GM12878 (cell line): ENCODE results near the gene ZNF763. TPM values are rescaled to one million over a fixed set of nuclear protein-coding genes. Genes with fewer than 3 reads are reported as not detected.
A peak's percentile ranks its signal among the peaks of the same experiment; 100 is the strongest.

Experiments
- ATAC-seq: fragments of 200-7000 bp; cut with Tn5 transposase; 3 replicates; pipeline ENCODE4 v1.9.1; 2020; ENCODE audit warnings: mild to moderate bottlenecking, moderate library complexity
- BruUV-seq: library from RNA; stranded (reverse); fragments of 400-500 nt; replicated peaks from 2 replicates; lab custom pipeline; 2021; lab: Mats Ljungman, UMichigan
- CTCF ChIA-PET: fragments of 300-600 bp; sonication (Branson Sonifier 250); formaldehyde crosslinking; extraction: SDS; loops from one replicate; lab custom pipeline; 2021; ENCODE audit warnings: inconsistent platforms; lab: Yijun Ruan, JAX
- POLR2A ChIA-PET: fragments of 350-600 bp; formaldehyde crosslinking; extraction: SDS; loops from one replicate; lab custom pipeline; 2021; ENCODE audit warnings: inconsistent platforms; lab: Charles Lee
- RAD21 ChIA-PET: fragments of 300-600 bp; sonication (Branson Sonifier 250); formaldehyde crosslinking; loops from one replicate; lab custom pipeline; 2023; ENCODE audit warnings: antibody characterized with exemption; ENCODE audit not compliant: unreplicated experiment; lab: Charles Lee
- SMC1A ChIA-PET: fragments of 300-600 bp; sonication (Branson Sonifier 250); formaldehyde crosslinking; loops from one replicate; lab custom pipeline; 2023; ENCODE audit not compliant: unreplicated experiment, uncharacterized antibody; lab: Charles Lee
- DNase-seq: peaks from one replicate; pipeline ENCODE4 v3.0.0-alpha.2; 2011; ENCODE audit warnings: low read depth, low spot score
- FAIRE-seq: peaks from 3 replicates; lab custom pipeline; 2011; peaks lifted over from hg19 to GRCh38; lab: Jason Lieb, UNC
- H2AFZ ChIP-seq: 2 replicates; pipeline ENCODE4 v1.6.0; 2011; ENCODE audit warnings: low read depth, low read length, control low read depth; ENCODE audit not compliant: control insufficient read depth
- H3K27ac ChIP-seq: 2 replicates; pipeline ENCODE4 v1.5.1; 2011; ENCODE audit warnings: control low read depth; ENCODE audit not compliant: control insufficient read depth, insufficient read depth
- H3K27me3 ChIP-seq, 2 experiments: replicated peaks in 1 of 2; 2 replicates each; pipeline versions ENCODE4 v1.6.0 to v1.6.1; 2011; ENCODE audit warnings: low read length in 1 of 2; ENCODE audit not compliant: control insufficient read depth in 2 of 2, insufficient read depth in 2 of 2
- H3K36me3 ChIP-seq, 2 experiments: 2 replicates each; pipeline ENCODE4 v1.5.1; 2011; ENCODE audit warnings: low read length in 1 of 2; ENCODE audit not compliant: control insufficient read depth in 2 of 2, insufficient read depth in 2 of 2
- H3K4me1 ChIP-seq: 2 replicates; pipeline ENCODE4 v1.6.1; 2011; ENCODE audit warnings: mild to moderate bottlenecking, low read length, moderate library complexity, mixed read lengths; ENCODE audit not compliant: control insufficient read depth, insufficient read depth
- H3K4me2 ChIP-seq: 2 replicates; pipeline ENCODE4 v1.6.0; 2011; ENCODE audit warnings: control low read depth; ENCODE audit not compliant: control insufficient read depth, insufficient read depth
- H3K4me3 ChIP-seq: fragments of 200-600 bp; sonication (generic); 2 replicates; pipeline ENCODE4 v1.5.1; 2016
- H3K79me2 ChIP-seq: 2 replicates; pipeline ENCODE4 v1.6.0; 2011; ENCODE audit warnings: low read length; ENCODE audit not compliant: control insufficient read depth, insufficient read depth
- H3K9ac ChIP-seq: 2 replicates; pipeline ENCODE4 v1.8.0; 2011; ENCODE audit warnings: low read length, control low read depth, mixed read lengths; ENCODE audit not compliant: control insufficient read depth, insufficient read depth
- H3K9me3 ChIP-seq: replicated peaks from 3 replicates; pipeline ENCODE4 v1.5.1; 2011; ENCODE audit warnings: mild to moderate bottlenecking, low read length; ENCODE audit not compliant: control insufficient read depth, insufficient read depth
- H4K20me1 ChIP-seq: 2 replicates; pipeline ENCODE4 v1.6.0; 2011; ENCODE audit not compliant: control insufficient read depth, insufficient read depth
- BACH1 ChIP-seq: fragments of 450-650 bp; IDR thresholded peaks from 2 replicates; pipeline ENCODE4 v1.6.1; 2017; ENCODE audit warnings: mild to moderate bottlenecking, borderline replicate concordance
- BHLHE40 ChIP-seq, 2 experiments: fragments of 450-650 bp in 1 of 2; IDR thresholded peaks; 2 replicates each; pipeline ENCODE4 v1.6.1; 2011 to 2017; ENCODE audit warnings: low read depth in 2 of 2, borderline replicate concordance in 1 of 2, improper control_type of control experiment in 1 of 2, low read length in 1 of 2, mild to moderate bottlenecking in 1 of 2
- CREB1 ChIP-seq: IDR thresholded peaks from 2 replicates; pipeline ENCODE4 v1.6.1; 2012; ENCODE audit warnings: low read depth, mild to moderate bottlenecking, inconsistent platforms
- EED ChIP-seq: sonication (generic); IDR thresholded peaks from 2 replicates; pipeline ENCODE4 v1.6.1; 2016; ENCODE audit warnings: antibody characterized with exemption, low read depth
- ESRRA ChIP-seq: IDR thresholded peaks from 2 replicates; pipeline ENCODE4 v1.6.1; 2012; ENCODE audit warnings: mild to moderate bottlenecking, low read length, improper control_type of control experiment
- GABPA ChIP-seq: IDR thresholded peaks from 2 replicates; pipeline ENCODE4 v1.6.1; 2014; ENCODE audit warnings: antibody characterized with exemption, low read depth, mild to moderate bottlenecking, inconsistent platforms
- HDAC6 ChIP-seq: fragments of 200-600 bp; sonication (generic); IDR thresholded peaks from one replicate; pipeline ENCODE4 v1.8.0; 2017; ENCODE audit warnings: antibody characterized with exemption; ENCODE audit not compliant: unreplicated experiment
- IKZF2 ChIP-seq, 2 experiments: fragments of 450-650 bp; IDR thresholded peaks; 2 replicates each; pipeline ENCODE4 v1.6.1; 2017; ENCODE audit warnings: mild to moderate bottlenecking in 2 of 2, moderate library complexity in 2 of 2
- IRF4 ChIP-seq: IDR thresholded peaks from 2 replicates; pipeline ENCODE4 v1.6.1; 2011; ENCODE audit warnings: low read depth, low read length
- LARP7 ChIP-seq: fragments of 450-650 bp; IDR thresholded peaks from 2 replicates; pipeline ENCODE4 v1.6.1; 2017; ENCODE audit warnings: mild to moderate bottlenecking
- MAX ChIP-seq: IDR thresholded peaks from 2 replicates; pipeline ENCODE4 v1.6.1; 2012; ENCODE audit warnings: low read depth, low read length, improper control_type of control experiment
- NFXL1 ChIP-seq: fragments of 450-650 bp; IDR thresholded peaks from 2 replicates; pipeline ENCODE4 v1.6.1; 2017; ENCODE audit warnings: antibody characterized with exemption, mild to moderate bottlenecking, borderline replicate concordance
- NR2F1 ChIP-seq: fragments of 450-650 bp; conservative IDR thresholded peaks from 2 replicates; pipeline ENCODE4 v1.6.1; 2017; ENCODE audit warnings: mild to moderate bottlenecking
- RCOR1 ChIP-seq: conservative IDR thresholded peaks from 2 replicates; pipeline ENCODE4 v1.6.1; 2012; ENCODE audit warnings: low read depth, low read length, improper control_type of control experiment
- SMARCA5 ChIP-seq: fragments of 450-650 bp; IDR thresholded peaks from 2 replicates; pipeline ENCODE4 v1.6.1; 2017; ENCODE audit warnings: mild to moderate bottlenecking
- SMC3 ChIP-seq: IDR thresholded peaks from 2 replicates; pipeline ENCODE4 v1.6.1; 2011; ENCODE audit warnings: low read length, improper control_type of control experiment, borderline replicate concordance
- SP1 ChIP-seq: IDR thresholded peaks from one replicate; pipeline ENCODE4 v1.6.1; 2011; ENCODE audit warnings: low read depth, low read length
- SUZ12 ChIP-seq: fragments of 200-600 bp; sonication (generic); IDR thresholded peaks from one replicate; pipeline ENCODE4 v1.6.1; 2018; ENCODE audit warnings: antibody characterized with exemption, mild to moderate bottlenecking; ENCODE audit not compliant: unreplicated experiment
- TARDBP ChIP-seq: IDR thresholded peaks from 2 replicates; pipeline ENCODE4 v1.6.1; 2016; ENCODE audit warnings: borderline replicate concordance
- TCF7 ChIP-seq: IDR thresholded peaks from 2 replicates; pipeline ENCODE4 v1.6.1; 2014; ENCODE audit warnings: antibody characterized with exemption, borderline replicate concordance
- YBX1 ChIP-seq: fragments of 450-650 bp; IDR thresholded peaks from 2 replicates; pipeline ENCODE4 v1.6.1; 2016; ENCODE audit warnings: antibody characterized with exemption
- ZBED1 ChIP-seq: IDR thresholded peaks from 2 replicates; pipeline ENCODE4 v1.6.1; 2016; ENCODE audit warnings: borderline replicate concordance
- WGBS: methylation state at CpG from one replicate; pipeline ENCODE4 v1.1.6; 2016; ENCODE audit warnings: low lambda C conversion rate; ENCODE audit not compliant: insufficient replicate concordance, insufficient coverage; ENCODE audit errors: missing lambda C conversion rate; 5-methylcytosine and 5-hydroxymethylcytosine counted together
- in situ Hi-C: fragments of 300-500 bp; cut with MboI; formaldehyde crosslinking; loops from 9 replicates; pipeline ENCODE4 v1.14.3; 2018; ENCODE audit warnings: mixed read lengths
- intact Hi-C: fragments of 100-400 bp; cut with micrococcal nuclease; formaldehyde crosslinking; loops from one replicate; pipeline ENCODE4 v1.14.2; 2022; ENCODE audit not compliant: unreplicated experiment
- polyA plus RNA-seq, 11 experiments: library from polyadenylated mRNA; depleted of rRNA in 4 of 11; unstranded in 6 of 11; stranded (reverse) in 5 of 11; fragments of >200 nt; fragmentation: Nextera tagmentation in 4 of 11; fragmentation: Illumina TruSeq in 1 of 11; extraction: Ambion mirVana in 4 of 11; extraction: Trizol in 1 of 11; gene quantifications; 1 replicate in 1 of 11; 2 replicates in 10 of 11; pipeline versions ENCODE4 v1.2.1 to v1.2.3, GENCODE V29; 2011 to 2016; ENCODE audit warnings: inconsistent platforms in 2 of 11, missing spikeins in 2 of 11, low read depth in 1 of 11
- total RNA-seq, 4 experiments: library from RNA; depleted of rRNA in 3 of 4; stranded (reverse); fragments of >200 nt in 3 of 4; fragmentation: Illumina TruSeq in 1 of 4; extraction: Trizol in 1 of 4; gene quantifications; 2 replicates each; pipeline versions ENCODE4 v1.2.1 to v1.2.3, GENCODE V29; 2013 to 2021
- TF ChIP-seq, protein P1 (sequence below): fragments of 450-650 bp; IDR thresholded peaks from 2 replicates; pipeline ENCODE4 v1.6.1; 2018; ENCODE audit warnings: mild to moderate bottlenecking, low read depth, moderate library complexity; ENCODE audit not compliant: partially characterized antibody

ZNF763 gene
- total and polyA plus RNA-seq, 10 of the 15 experiments (the other 5 are each of a cell fraction or from before 2014, with no cell fraction given): 0.62 to 1.8 (median 1.1) TPM

DNA sequence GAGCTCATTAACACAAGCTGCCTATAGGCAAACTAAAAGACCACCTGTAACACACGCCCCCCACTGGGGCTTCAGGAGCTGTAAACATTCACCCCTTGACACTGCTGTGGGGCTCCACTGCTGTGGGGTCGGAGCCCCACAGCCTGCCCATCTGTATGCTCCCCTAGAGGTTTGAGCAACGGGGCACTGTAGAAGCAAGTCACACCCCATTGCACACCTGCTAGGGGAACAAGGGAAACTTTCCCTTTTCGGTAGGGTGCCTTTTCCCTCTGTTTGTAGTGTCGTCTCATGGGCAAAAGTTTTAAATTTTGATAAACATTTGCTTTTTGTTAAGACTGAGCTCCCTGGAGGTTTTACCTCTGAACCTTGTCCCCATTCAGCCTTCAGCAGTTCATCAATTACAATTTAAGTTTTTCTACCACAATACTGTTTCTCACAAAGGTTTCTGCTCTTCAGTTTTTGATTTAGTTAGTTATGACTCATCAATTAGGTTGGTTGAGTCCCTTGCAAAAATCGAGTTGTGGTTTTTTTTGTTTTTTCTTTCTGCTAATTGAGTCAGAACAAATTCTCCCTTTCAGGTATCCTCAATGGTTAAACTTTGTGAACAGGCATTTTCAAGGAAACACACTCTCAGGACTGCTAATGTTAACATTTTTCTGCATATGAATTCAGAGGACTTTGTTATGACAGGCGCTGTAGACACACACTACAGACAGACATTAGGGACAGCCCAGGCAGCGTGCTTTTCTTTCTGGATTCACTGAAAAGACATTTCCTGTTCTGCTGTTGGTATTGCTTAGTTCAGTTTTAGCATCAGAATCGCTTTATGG, 35.5 kb downstream of the ZNF763 start:
- peaks cover 2 to 4% of the 10 kb centered on the region in 2 experiments; a peak in 2 of 4 replicates for H3K36me3 ChIP-seq
- H3K4me2 ChIP-seq: peak overlapping the region; percentile 88
- no peak overlapping the region for H2AFZ ChIP-seq
- POLR2A ChIA-PET: interaction anchor here (0.9 to 1.7 kb wide), 3 partner anchors 12 to 156 kb away, joined by 3 to 10 read pairs (median 4); partner anchors contain the start of genes ZNF625 and ZNF700
- intact Hi-C loops: loop anchor here (5.0 kb wide), 1 partner anchor 52 kb away; the partner anchor contains the start of gene ZNF878
- H4K20me1 ChIP-seq: no peaks in the 10 kb centered on the region
- H3K4me3 ChIP-seq: peak overlapping the region; percentile 42; the same call in 1 of the 2 replicates
- SMC1A ChIA-PET: interaction anchor here (0.8 to 3.9 kb wide), 9 partner anchors 9 to 140 kb away, joined by 3 to 28 read pairs (median 4); partner anchors contain the start of genes ZNF20, ZNF700 and ZNF763
- RAD21 ChIA-PET: interaction anchor here (0.8 to 1.7 kb wide), 7 partner anchors 9 to 203 kb away, joined by 3 to 13 read pairs (median 6); partner anchors contain the start of gene ZNF878
- CTCF ChIA-PET: interaction anchor here (0.6 to 2.9 kb wide), 9 partner anchors 9 to 311 kb away, joined by 3 to 27 read pairs (median 5); partner anchors contain the start of gene ZNF700
- H3K27me3 ChIP-seq: no peaks in the 10 kb centered on the region
- in situ Hi-C loops: no loop called here
- peaks cover 9% of the 10 kb centered on the region for H3K79me2 ChIP-seq
- H3K4me1 ChIP-seq: peaks cover 16% of the 10 kb centered on the region
- peak; percentile 91 for ATAC-seq
- under 1% methylated on average over 9 of the region's 9 CpGs for WGBS
- H3K9ac ChIP-seq: no peak overlapping the region
- peak; percentile 77 for FAIRE-seq
- BruUV-seq: no TSS peak
- peaks cover 5% of the 10 kb centered on the region; the same call in 2 of the 3 replicates for H3K9me3 ChIP-seq
- DNase-seq: peak; percentile 85
- peak overlapping the region; percentile 66 for H3K27ac ChIP-seq
- TF ChIP-seq, protein P1, sequence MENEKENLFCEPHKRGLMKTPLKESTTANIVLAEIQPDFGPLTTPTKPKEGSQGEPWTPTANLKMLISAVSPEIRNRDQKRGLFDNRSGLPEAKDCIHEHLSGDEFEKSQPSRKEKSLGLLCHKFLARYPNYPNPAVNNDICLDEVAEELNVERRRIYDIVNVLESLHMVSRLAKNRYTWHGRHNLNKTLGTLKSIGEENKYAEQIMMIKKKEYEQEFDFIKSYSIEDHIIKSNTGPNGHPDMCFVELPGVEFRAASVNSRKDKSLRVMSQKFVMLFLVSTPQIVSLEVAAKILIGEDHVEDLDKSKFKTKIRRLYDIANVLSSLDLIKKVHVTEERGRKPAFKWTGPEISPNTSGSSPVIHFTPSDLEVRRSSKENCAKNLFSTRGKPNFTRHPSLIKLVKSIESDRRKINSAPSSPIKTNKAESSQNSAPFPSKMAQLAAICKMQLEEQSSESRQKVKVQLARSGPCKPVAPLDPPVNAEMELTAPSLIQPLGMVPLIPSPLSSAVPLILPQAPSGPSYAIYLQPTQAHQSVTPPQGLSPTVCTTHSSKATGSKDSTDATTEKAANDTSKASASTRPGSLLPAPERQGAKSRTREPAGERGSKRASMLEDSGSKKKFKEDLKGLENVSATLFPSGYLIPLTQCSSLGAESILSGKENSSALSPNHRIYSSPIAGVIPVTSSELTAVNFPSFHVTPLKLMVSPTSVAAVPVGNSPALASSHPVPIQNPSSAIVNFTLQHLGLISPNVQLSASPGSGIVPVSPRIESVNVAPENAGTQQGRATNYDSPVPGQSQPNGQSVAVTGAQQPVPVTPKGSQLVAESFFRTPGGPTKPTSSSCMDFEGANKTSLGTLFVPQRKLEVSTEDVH: peak; percentile 22
- TF ChIP-seq GABPA (0 out of 2 replicates have a peak, but pooled peaks have one; percentile 39), ESRRA (no peak), SMC3 (no peak; the same call in 1 of the 2 replicates), TARDBP (no peak), SUZ12 (no peak), LARP7 (no peak), RCOR1 (no peak), BHLHE40 (IDR thresholded peaks at IDR 0.05; ENCODE audit: borderline replicate concordance in 1 of 2, low read depth in 2 of 2, low read length in 1 of 2) (peak in 1 of 2 experiments; percentile 21; a peak in 1 of 4 replicates), IRF4 (peak; percentile 54; the same call in 1 of the 2 replicates), CREB1 (0 out of 2 replicates have a peak, but pooled peaks have one; percentile 18), TCF7 (no peak), EED (no peak), ZBED1 (peak; percentile 55; the same call in 1 of the 2 replicates), MAX (no peak), SP1 (no peak), BACH1 (peak; percentile 71; the same call in 1 of the 2 replicates), HDAC6 (no peak), NR2F1 (peak; percentile 97), NFXL1 (no peak), SMARCA5 (no peak), YBX1 (no peak), IKZF2 (IDR thresholded peaks at IDR 0.05) (peak; percentile 91 to 94)
